Skeletal muscle satellite cell (primary cell): ENCODE measurements around the gene OVOL1.

Source experiments
- H3K27me3 ChIP-seq: 2 replicates; pipeline ENCODE4 v1.7.0; 2013; ENCODE audit warnings: low read length; ENCODE audit not compliant: control insufficient read depth, insufficient read depth
- H3K36me3 ChIP-seq: 2 replicates; pipeline ENCODE4 v1.7.0; 2013; ENCODE audit warnings: mild to moderate bottlenecking, control low read depth, low read length; ENCODE audit not compliant: insufficient read depth
- H3K4me1 ChIP-seq: 2 replicates; pipeline ENCODE4 v1.7.0; 2013; ENCODE audit warnings: low read length; ENCODE audit not compliant: control insufficient read depth, insufficient read depth
- H3K4me2 ChIP-seq: 2 replicates; pipeline ENCODE4 v1.7.0; 2013; ENCODE audit warnings: mild to moderate bottlenecking, low read length
- H3K4me3 ChIP-seq: 2 replicates; pipeline ENCODE4 v1.7.0; 2013; ENCODE audit warnings: low read length
- H3K9ac ChIP-seq: 2 replicates; pipeline ENCODE4 v1.7.0; 2013; ENCODE audit warnings: mild to moderate bottlenecking, low read depth, low read length, moderate library complexity
- H3K9me3 ChIP-seq: replicated peaks from 2 replicates; pipeline ENCODE4 v1.7.0; 2013; ENCODE audit warnings: mild to moderate bottlenecking, control low read depth, low read length

Gene OVOL1

DNA sequence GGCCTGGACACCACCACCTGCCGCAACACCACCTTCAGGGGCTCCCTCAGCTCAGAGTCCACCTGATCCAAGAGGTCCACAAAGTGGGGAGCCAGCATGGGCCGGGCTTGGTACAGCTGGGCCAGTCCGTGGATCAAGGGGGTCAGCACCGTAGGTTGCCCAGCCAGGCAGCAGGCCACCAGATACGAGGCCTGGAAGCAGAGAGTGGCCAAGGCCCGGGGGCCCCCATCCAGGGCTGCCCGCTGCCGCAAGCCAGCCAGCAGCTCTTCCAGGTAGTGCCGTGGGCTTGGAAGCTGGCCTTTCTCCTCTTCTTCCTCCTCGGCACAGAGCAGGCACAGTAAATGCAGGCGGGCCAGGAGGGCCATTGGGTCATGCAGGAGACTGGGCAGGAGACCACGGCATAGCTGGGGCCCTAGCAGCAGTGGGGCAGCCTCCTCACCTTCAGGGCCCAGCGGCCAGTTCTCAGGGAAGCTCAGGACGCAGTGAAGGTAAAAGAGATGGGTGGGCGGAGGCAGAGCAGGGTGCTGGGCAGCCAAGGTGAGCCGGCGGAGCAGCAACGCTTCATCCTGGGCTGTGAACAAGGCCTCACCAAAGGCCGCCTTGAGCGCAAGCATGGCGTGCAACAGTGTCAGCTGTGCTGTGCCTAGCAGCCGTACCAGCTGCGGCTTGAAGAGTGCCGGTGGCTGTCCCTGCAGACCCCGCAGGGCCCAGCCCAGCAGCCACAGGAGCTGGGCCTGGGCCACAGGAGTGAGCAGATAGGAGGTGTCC lies 7.8 kb upstream of the OVOL1 start:
- peak overlapping the region; percentile 99 for H3K4me3 ChIP-seq
- H3K27me3 ChIP-seq, result peaks cover 3% of the 10 kb centered on the region
- no peaks in the 10 kb centered on the region for H3K9me3 ChIP-seq
- peaks cover 34% of the 10 kb centered on the region for H3K36me3 ChIP-seq
- H3K4me1 ChIP-seq, result peaks cover 19% of the 10 kb centered on the region
- H3K4me2 ChIP-seq, result peak overlapping the region; percentile 97
- H3K9ac ChIP-seq, result peak overlapping the region; percentile 96

DNA sequence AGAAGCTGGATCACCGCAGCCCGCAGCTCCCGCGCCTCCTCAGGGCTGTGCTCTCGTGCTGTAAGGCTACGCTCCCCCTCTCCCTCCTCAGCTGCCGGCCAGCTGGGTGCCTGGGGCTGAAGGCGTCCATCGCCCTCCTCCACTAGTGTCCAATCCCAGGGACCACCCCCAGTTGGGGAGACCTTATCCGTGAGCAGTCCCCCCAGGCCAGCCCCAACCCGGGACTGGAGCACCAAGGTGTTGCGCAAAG lies 7.3 kb upstream of the OVOL1 start:
- no peaks in the 10 kb centered on the region for H3K9me3 ChIP-seq

DNA sequence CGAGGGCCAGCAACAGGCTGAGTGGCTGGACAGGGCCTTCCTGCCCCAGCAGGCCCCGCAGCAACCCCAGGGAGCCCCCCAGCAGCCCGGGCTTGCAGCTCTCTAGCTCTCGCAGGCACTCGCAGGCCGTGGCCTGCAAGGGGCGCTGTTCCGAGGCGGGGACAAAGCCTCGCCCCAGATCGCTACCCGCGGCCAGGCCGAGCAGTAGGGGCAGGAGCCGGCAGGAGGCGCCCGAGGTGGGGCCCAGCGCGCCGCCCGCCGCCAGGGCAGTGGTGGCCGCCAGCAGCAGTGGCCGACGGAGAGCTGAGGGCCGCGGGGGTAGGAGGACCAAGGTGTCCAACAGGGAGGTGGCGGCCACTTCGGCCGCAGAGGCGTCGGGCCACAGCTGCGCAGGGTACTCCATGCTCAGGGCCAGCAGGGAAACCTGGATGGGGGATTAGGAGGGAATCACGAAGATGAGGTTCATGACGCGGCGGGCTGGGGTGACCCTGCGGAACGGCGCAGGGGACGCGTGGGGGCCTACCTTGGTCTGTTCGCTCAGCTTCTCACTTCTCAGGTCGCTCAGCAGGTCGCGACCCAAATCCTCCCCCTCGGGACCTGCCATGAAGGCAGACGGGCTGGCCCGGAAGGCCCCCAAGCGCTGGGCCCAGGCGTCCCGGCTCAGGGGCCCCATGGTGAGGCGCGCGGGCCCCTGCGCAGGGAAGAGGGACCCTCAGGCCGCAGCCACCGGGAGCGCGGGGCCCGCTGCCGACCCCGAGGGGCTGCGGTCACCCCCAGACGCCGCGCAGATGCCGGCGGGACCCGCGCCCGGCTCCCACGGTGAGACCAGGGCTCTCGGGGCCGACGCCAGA lies 6.7 kb upstream of the OVOL1 start:
- H3K4me1 ChIP-seq, result peaks cover 19% of the 10 kb centered on the region
- peaks cover 8% of the 10 kb centered on the region for H3K27me3 ChIP-seq
- H3K9me3 ChIP-seq, result no peaks in the 10 kb centered on the region
- peak overlapping the region; percentile 99 for H3K4me3 ChIP-seq
- H3K9ac ChIP-seq, result peak overlapping the region; percentile 96
- H3K4me2 ChIP-seq, result peak overlapping the region; percentile 97
- peaks cover 34% of the 10 kb centered on the region for H3K36me3 ChIP-seq

More for the DNA sequence above, 7.3 kb upstream of the OVOL1 start:
- H3K4me1 ChIP-seq, result peaks cover 19% of the 10 kb centered on the region
- peaks cover 8% of the 10 kb centered on the region for H3K27me3 ChIP-seq
- H3K9ac ChIP-seq, result peak overlapping the region; percentile 96
- H3K4me3 ChIP-seq, result peak overlapping the region; percentile 99
- H3K4me2 ChIP-seq, result peak overlapping the region; percentile 97
- peaks cover 34% of the 10 kb centered on the region for H3K36me3 ChIP-seq

DNA sequence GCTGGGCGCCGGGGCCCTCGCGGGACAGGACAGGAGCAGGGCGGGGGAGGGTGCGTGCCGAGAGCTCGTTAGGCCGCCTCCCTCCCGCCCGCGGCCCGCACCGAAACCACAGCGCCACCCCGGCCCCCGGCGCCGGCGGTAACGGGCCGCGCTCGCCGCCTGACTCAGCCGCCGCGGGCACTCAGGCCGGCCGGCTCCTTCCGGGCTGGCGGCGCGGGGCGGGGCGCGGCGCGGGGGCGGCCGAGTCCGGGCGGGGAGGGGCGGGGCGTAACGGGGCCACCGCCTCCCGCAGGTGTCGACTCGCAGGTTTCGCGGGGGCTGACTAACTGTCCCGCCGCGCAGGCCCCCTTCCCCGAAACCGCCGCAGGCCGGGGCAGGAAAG lies 6.1 kb upstream of the OVOL1 start, which contains the start of gene AP5B1:
Gene AP5B1 (minus strand): TSS at position 207 of the 382 bp plus-strand sequence. CDS start 385 bp downstream, outside the sequence.
- peaks cover 19% of the 10 kb centered on the region for H3K4me1 ChIP-seq
- peaks cover 34% of the 10 kb centered on the region for H3K36me3 ChIP-seq
- H3K4me2 ChIP-seq, result peak within 1 kb of the TSS; percentile 97
- H3K9me3 ChIP-seq, result no peaks in the 10 kb centered on the region
- peak within 1 kb of the TSS; percentile 99 for H3K4me3 ChIP-seq
- H3K9ac ChIP-seq, result peak within 1 kb of the TSS; percentile 96
- H3K27me3 ChIP-seq, result peaks cover 14% of the 10 kb centered on the region

DNA sequence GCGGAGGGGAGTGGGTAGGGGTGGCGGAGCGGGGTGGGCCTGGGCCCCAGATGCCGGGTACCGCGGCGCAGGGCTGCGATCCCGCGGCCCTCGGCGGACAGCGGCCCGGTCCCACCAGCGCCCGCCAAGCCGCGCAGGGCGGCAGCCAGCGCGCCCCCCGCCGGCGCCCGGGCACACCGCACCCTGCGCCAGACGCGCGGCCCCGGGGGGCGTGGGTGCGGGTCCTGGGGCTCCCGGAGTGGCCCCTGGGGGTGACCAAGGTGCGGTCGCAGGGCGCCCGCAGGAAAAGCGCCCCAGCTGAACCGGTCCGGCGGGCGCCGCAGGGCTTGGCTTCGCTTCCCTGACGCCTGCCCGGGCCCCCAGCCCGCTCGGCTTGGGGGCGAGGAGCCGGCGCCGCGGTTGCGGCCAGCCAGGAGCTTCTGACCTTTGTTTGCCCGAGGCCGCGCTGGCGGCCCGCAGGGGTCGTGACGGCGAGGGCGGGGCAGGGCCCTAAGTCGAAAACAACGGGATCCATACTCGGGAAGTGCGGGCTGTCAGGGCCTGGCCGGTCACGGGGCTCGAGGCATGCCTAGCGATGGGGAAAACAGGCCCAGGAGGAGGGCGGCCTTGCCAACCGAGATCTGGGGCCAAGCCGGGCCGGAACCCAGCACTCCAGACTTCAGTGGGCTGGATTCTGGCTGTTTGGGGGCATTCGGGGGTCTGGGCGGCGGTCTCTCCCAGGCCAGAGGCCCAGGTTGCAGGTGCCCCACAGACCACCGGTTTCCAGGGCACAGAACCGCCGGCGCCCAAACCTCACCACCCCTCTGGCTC lies 5.5 kb upstream of the OVOL1 start:
- peaks cover 30% of the 10 kb centered on the region for H3K36me3 ChIP-seq
- H3K4me1 ChIP-seq, result peaks cover 15% of the 10 kb centered on the region
- H3K27me3 ChIP-seq, result peaks cover 20% of the 10 kb centered on the region
- no peaks in the 10 kb centered on the region for H3K9me3 ChIP-seq
- peak overlapping the region; percentile 60 for H3K9ac ChIP-seq
- peak overlapping the region; percentile 97 for H3K4me2 ChIP-seq
- peak overlapping the region; percentile 99 for H3K4me3 ChIP-seq

DNA sequence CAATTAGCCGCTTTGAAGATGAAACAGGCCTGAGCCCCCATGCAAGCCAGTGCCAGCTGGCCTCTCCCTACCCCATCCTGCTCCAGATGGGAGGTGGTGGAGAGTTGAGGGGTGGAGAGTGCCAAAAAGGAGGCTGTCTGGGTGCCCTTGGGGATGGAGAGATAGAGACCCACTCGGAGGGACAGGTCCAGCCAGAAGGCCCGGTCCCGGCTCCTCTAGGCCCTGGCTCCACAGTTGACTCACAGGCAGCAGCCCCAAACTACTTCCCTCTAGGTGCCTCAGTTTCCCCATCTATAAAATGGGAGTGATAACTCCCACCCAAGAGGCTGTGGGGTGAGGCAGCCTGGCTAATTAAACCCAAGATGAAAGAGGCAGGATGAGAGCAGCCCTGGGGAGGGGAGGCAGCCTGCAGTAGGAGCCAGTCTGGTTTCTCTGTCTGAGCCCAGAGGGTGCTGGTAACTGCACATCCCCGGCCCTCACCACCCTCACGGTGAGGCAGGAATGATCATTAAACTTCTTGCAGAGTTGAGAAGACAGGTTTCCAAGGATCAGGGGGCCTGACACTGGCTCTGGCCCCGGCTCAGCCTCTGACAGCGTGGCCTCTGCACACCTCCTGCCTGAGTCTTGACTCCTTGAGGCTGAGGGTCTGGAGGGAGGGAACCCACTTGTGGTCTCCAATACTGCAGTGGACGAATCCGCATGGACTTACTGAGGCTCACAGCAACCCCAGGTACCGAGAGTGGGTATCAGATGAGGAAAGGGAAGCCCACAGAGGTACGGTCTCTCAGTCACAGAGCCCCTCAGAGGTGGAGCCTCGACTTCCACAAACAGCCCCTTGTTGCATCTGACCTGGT lies 4.7 kb upstream of the OVOL1 start:
- Histone ChIP-seq H3K27me3 (peaks cover 26% of the 10 kb centered on the region), H3K4me3 (no peak overlapping the region), H3K9me3 (no peaks in the 10 kb centered on the region), H3K36me3 (peaks cover 23% of the 10 kb centered on the region), H3K9ac (no peak overlapping the region), H3K4me1 (peaks cover 12% of the 10 kb centered on the region), H3K4me2 (no peak overlapping the region)

DNA sequence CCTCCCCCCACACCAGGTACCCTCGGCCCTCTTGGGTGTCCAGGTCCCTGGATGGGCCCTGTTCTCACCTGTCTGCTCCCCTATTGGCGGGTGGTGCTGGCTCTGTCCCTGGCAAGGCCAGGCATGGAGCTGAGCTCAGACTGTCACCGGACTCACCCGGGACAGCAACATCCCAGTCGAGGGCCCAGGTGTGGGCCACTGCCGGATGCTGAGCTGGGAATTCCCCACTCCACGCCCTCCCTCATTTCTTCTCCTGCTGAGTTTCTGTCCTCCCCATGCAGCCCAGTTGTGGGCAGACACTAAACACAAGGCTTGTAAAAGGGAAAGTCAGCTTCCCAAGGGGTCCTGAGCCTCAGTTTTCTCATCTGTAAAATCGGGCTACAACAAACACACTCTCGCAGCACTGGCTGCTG lies 4.0 kb upstream of the OVOL1 start:
- H3K4me2 ChIP-seq, result no peak overlapping the region
- peaks cover 17% of the 10 kb centered on the region for H3K36me3 ChIP-seq
- H3K9ac ChIP-seq, result no peak overlapping the region
- H3K4me1 ChIP-seq, result peaks cover 14% of the 10 kb centered on the region
- no peak overlapping the region for H3K4me3 ChIP-seq
- no peaks in the 10 kb centered on the region for H3K9me3 ChIP-seq
- H3K27me3 ChIP-seq, result peaks cover 30% of the 10 kb centered on the region

DNA sequence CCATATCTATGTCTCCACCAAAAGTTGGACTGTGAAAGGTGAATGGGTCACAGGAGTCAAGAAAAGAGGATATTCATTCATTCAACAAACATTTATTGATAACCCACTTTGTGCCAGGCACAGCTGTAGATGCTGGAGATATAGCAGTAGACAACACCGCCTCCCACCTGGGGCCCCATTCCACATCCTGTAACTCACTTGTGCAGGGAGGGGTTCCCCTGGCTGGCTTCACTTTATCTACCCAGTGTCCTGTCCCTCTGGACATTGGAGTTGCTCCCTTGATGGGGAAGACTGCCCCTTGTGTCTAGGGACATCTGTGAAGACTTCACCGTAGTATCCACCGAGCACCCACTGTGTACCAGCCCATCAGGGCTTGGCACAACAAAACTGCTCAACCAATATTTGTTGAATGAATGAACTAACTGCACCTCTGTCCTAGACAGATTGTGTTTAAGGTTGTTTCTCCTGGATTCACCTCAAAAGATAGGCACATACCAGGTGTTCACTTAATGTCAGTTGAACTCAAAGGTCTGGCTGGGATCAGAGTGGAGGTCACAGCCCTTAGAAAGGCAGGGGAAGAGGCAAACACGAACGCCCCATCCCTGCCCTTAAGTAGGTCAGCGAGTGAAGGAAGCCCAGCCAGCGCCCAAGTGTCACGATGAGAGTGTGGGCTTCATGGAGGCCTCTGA lies 1.4 kb upstream of the OVOL1 start:
- no peak overlapping the region for H3K9ac ChIP-seq
- peaks cover 52% of the 10 kb centered on the region for H3K27me3 ChIP-seq
- peaks cover 5% of the 10 kb centered on the region for H3K4me1 ChIP-seq
- no peaks in the 10 kb centered on the region for H3K9me3 ChIP-seq
- no peaks in the 10 kb centered on the region for H3K36me3 ChIP-seq
- no peak overlapping the region for H3K4me3 ChIP-seq
- no peak overlapping the region for H3K4me2 ChIP-seq

DNA sequence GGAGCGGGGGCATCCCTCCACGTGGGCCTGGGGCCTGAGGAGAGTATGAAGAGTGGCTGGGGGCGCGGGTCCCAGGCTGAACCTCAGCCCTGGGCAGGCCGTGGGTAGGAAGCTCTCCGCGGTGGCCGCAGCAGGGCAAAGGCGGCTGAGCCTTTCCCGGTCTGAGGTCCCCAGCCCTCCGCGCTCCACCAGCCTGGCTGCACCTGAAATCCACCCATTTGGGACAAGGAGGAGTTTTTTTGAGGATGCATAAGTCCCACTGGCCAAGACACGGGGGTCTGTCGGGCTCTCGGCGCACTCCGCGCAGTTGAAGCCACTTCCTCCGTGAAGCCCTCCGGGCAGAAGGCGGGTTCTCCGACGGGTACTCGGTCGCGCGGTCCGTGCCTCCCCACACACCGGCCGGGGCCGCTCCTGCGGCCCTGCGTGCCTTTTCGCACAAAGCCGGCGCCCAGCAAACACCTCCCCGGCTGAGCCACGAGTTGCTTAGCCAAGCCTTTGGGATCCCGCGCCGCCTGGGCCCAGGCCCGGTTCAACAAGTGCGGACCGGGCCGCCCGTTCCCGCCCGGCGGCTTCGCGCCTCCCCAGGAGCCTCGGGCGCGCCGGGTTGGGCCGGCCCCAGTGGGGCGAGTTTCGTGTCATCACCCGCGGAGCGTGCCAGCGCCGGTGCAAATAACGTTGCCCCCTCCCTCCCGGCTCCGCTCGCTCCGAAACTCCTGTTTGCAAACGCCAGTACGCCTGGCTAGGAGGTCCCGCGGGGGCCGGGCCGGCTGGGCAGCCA lies 666 bp upstream of the OVOL1 start:
- H3K4me3 ChIP-seq, result no peak overlapping the region
- peak overlapping the region; percentile 37 for H3K4me2 ChIP-seq
- H3K9ac ChIP-seq, result no peak overlapping the region
- peaks cover 5% of the 10 kb centered on the region for H3K4me1 ChIP-seq
- H3K27me3 ChIP-seq, result peaks cover 55% of the 10 kb centered on the region
- no peaks in the 10 kb centered on the region for H3K36me3 ChIP-seq
- no peaks in the 10 kb centered on the region for H3K9me3 ChIP-seq
